ENCODE measurements around the gene CTSA.

GRCh38 chr20:45893831-45894230, 2.7 kb downstream of the CTSA start:
- TF ChIP-seq CTCF (IDR thresholded peaks at IDR 0.05), result no peak
- TF ChIP-seq POLR2A (IDR thresholded peaks at IDR 0.05), result no peak
